OCI-LY1 (cell line): ENCODE data around the gene BBX.

Experiments used
- H2AFZ ChIP-seq: fragments of 200-600 bp; sonication (generic), shearing (Covaris generic); 2 replicates; pipeline ENCODE4 v1.6.0; 2014; ENCODE audit warnings: antibody characterized with exemption, mild to moderate bottlenecking, low read length
- H3F3A ChIP-seq: fragments of 200-600 bp; sonication (generic), shearing (Covaris generic); 2 replicates; pipeline ENCODE4 v1.6.0; 2014; ENCODE audit warnings: mild to moderate bottlenecking, antibody characterized with exemption, low read length, moderate library complexity; ENCODE audit not compliant: insufficient read depth
- H3K27ac ChIP-seq: fragments of 200-600 bp; sonication (generic); 2 replicates; pipeline ENCODE4 v1.5.1; 2014; ENCODE audit warnings: low read length, mixed run types, mild to moderate bottlenecking, low read depth; ENCODE audit not compliant: poor library complexity, severe bottlenecking
- H3K27me3 ChIP-seq: fragments of 200-600 bp; sonication (generic); 2 replicates; pipeline ENCODE4 v1.6.0; 2014; ENCODE audit warnings: antibody characterized with exemption, mild to moderate bottlenecking, low read length, moderate library complexity; ENCODE audit not compliant: insufficient read depth
- H3K36me3 ChIP-seq: fragments of 200-600 bp; sonication (generic); 2 replicates; pipeline ENCODE4 v1.6.1; 2014; ENCODE audit warnings: mild to moderate bottlenecking, antibody characterized with exemption, low read length, moderate library complexity, mixed read lengths; ENCODE audit not compliant: insufficient read depth
- H3K4me1 ChIP-seq: fragments of 200-600 bp; sonication (generic); 2 replicates; pipeline ENCODE4 v1.5.1; 2014; ENCODE audit warnings: mild to moderate bottlenecking, low read length, moderate library complexity; ENCODE audit not compliant: insufficient read depth, severe bottlenecking
- H3K4me2 ChIP-seq: fragments of 200-600 bp; sonication (generic), shearing (Covaris generic); 2 replicates; pipeline ENCODE4 v1.6.1; 2014; ENCODE audit warnings: low read length
- H3K4me3 ChIP-seq: fragments of 200-600 bp; sonication (generic); 2 replicates; pipeline ENCODE4 v1.5.1; 2014; ENCODE audit warnings: low read length, low read depth, mild to moderate bottlenecking, mixed read lengths; ENCODE audit not compliant: poor library complexity, severe bottlenecking
- H3K79me2 ChIP-seq: fragments of 200-600 bp; shearing (Covaris generic); 2 replicates; pipeline ENCODE4 v1.6.1; 2016; ENCODE audit warnings: mixed run types, low read length, mixed read lengths; ENCODE audit not compliant: insufficient read depth
- H3K9ac ChIP-seq: fragments of 200-600 bp; sonication (generic), shearing (Covaris generic); 2 replicates; pipeline ENCODE4 v1.6.1; 2014; ENCODE audit warnings: mild to moderate bottlenecking, low read length, mixed read lengths
- H3K9me2 ChIP-seq: fragments of 200-600 bp; sonication (generic), shearing (Covaris generic); 2 replicates; pipeline ENCODE4 v1.6.1; 2014; ENCODE audit warnings: low read depth, mild to moderate bottlenecking, low read length, mixed read lengths
- H3K9me3 ChIP-seq: fragments of 200-600 bp; shearing (Covaris generic); 2 replicates; pipeline ENCODE4 v1.6.1; 2014; ENCODE audit warnings: low read length, mixed read lengths
- H4K20me1 ChIP-seq: fragments of 200-600 bp; sonication (generic), shearing (Covaris generic); 2 replicates; pipeline ENCODE4 v1.6.0; 2016; ENCODE audit warnings: mild to moderate bottlenecking, low read length; ENCODE audit not compliant: insufficient read depth
- CTCF ChIP-seq: fragments of 200-600 bp; sonication (generic), shearing (Covaris generic); IDR thresholded peaks from 2 replicates; pipeline ENCODE4 v1.5.1; 2017; ENCODE audit warnings: mild to moderate bottlenecking, antibody characterized with exemption, low read length, moderate library complexity, mixed read lengths
- EZH2 ChIP-seq: fragments of 200-600 bp; sonication (generic), shearing (Covaris generic); IDR thresholded peaks from 2 replicates; pipeline ENCODE4 v1.8.0; 2017; ENCODE audit warnings: borderline replicate concordance, mixed run types, mild to moderate bottlenecking, antibody characterized with exemption, low read length, moderate library complexity, mixed read lengths

Gene BBX

GRCh38 chr3:107765524-107765923 is 242.8 kb downstream of the BBX start:
- Histone ChIP-seq H3K4me2 (no peak overlapping the region), H3F3A (no peaks in the 10 kb centered on the region), H3K4me1 (no peaks in the 10 kb centered on the region), H3K9me2 (no peaks in the 10 kb centered on the region), H2AFZ (no peak overlapping the region), H3K9me3 (no peaks in the 10 kb centered on the region), H3K27me3 (no peaks in the 10 kb centered on the region), H4K20me1 (no peaks in the 10 kb centered on the region), H3K79me2 (no peaks in the 10 kb centered on the region), H3K4me3 (no peak overlapping the region), H3K27ac (no peak overlapping the region), H3K36me3 (peaks cover 14% of the 10 kb centered on the region; the same call in 1 of the 2 replicates), H3K9ac (no peak overlapping the region)
- TF ChIP-seq EZH2, result no peak
- TF ChIP-seq CTCF, result no peak

GRCh38 chr3:107767897-107768605 is 245.3 kb downstream of the BBX start:
- Histone ChIP-seq H3K79me2 (no peaks in the 10 kb centered on the region), H3K4me3 (no peak overlapping the region), H3K27ac (no peak overlapping the region), H2AFZ (no peak overlapping the region), H3K9me2 (no peaks in the 10 kb centered on the region), H3K36me3 (peaks cover 17% of the 10 kb centered on the region; the same call in 1 of the 2 replicates), H3K4me1 (no peaks in the 10 kb centered on the region), H3K9ac (no peak overlapping the region), H3K9me3 (no peaks in the 10 kb centered on the region), H3K27me3 (no peaks in the 10 kb centered on the region), H3F3A (no peaks in the 10 kb centered on the region), H3K4me2 (no peak overlapping the region), H4K20me1 (no peaks in the 10 kb centered on the region)
- TF ChIP-seq EZH2, result no peak
- TF ChIP-seq CTCF, result no peak

- Histone ChIP-seq H3K4me2 (no peak overlapping the region), H3K79me2 (no peaks in the 10 kb centered on the region), H3F3A (no peaks in the 10 kb centered on the region), H3K27ac (no peak overlapping the region), H3K9ac (no peak overlapping the region), H3K4me1 (no peaks in the 10 kb centered on the region), H3K36me3 (peaks cover 22% of the 10 kb centered on the region; the same call in 1 of the 2 replicates), H3K4me3 (no peak overlapping the region), H2AFZ (no peak overlapping the region), H3K9me2 (no peaks in the 10 kb centered on the region), H3K9me3 (no peaks in the 10 kb centered on the region), H4K20me1 (no peaks in the 10 kb centered on the region), H3K27me3 (no peaks in the 10 kb centered on the region)
- no peak for TF ChIP-seq EZH2
- no peak for TF ChIP-seq CTCF
Measured at GRCh38 chr3:107769882-107770281, 247.1 kb downstream of the BBX start.
